ENCODE data around the gene SETD2.

Gene SETD2

GRCh38 chr3:46979958-46980497 is 183.9 kb downstream of the SETD2 start:
- DNase-seq, result peak; percentile 41

GRCh38 chr3:46978985-46979944 is 184.6 kb downstream of the SETD2 start, which contains the start of gene NBEAL2:
Gene NBEAL2 (plus strand): TSS chr3:46979666. CDS start chr3:46979862, 196 bp downstream.
- peak; percentile 91 for DNase-seq

- DNase-seq, result no peak
Observed at GRCh38 chr3:46978381-46978780, 185.5 kb downstream of the SETD2 start.

GRCh38 chr3:46977811-46978195 is 186.1 kb downstream of the SETD2 start:
- DNase-seq, result no peak

GRCh38 chr3:46976326-46977190 is 187.4 kb downstream of the SETD2 start, which contains the start of gene CCDC12:
Gene CCDC12 (minus strand): TSS chr3:46976745. CDS start chr3:46976732, 13 bp downstream.
- DNase-seq, result peak; percentile 99

GRCh38 chr3:46974421-46975171 is 189.3 kb downstream of the SETD2 start:
- DNase-seq, result no peak

GRCh38 chr3:46972396-46972795 is 191.5 kb downstream of the SETD2 start:
- no peak for DNase-seq

- DNase-seq, result no peak
Observed at GRCh38 chr3:46971742-46972141, 192.2 kb downstream of the SETD2 start.

- DNase-seq, result no peak
Observed at GRCh38 chr3:46971151-46971550, 192.8 kb downstream of the SETD2 start.

- DNase-seq, result no peak
Observed at GRCh38 chr3:46970391-46971091, 193.4 kb downstream of the SETD2 start.

- no peak for DNase-seq
Observed at GRCh38 chr3:46968783-46969428, 195.0 kb downstream of the SETD2 start.

- no peak for DNase-seq
Observed at GRCh38 chr3:46966811-46967210, 197.1 kb downstream of the SETD2 start.

All from right kidney (tissue), 1 donor.